Upper lobe of left lung (tissue), 4 donors: ENCODE measurements around the gene SEZ6L2.

Source experiments
- CTCF ChIP-seq, 6 experiments: fragments of 450-650 bp in 4 of 6; fragments of 200-600 bp in 2 of 6; sonication (generic) in 2 of 6; IDR thresholded peaks; one replicate each; pipeline ENCODE4 v1.5.1; 2016 to 2019; ENCODE audit warnings: antibody characterized with exemption in 6 of 6
- POLR2A ChIP-seq, 4 donors: fragments of 450-650 bp; IDR thresholded peaks; one replicate each; pipeline ENCODE4 v1.5.1; 2016 to 2017; ENCODE audit warnings: antibody characterized with exemption in 4 of 4, mild to moderate bottlenecking in 2 of 4

- TF ChIP-seq CTCF (IDR thresholded peaks at IDR 0.05) (no peak), POLR2A (IDR thresholded peaks at IDR 0.05) (no peak)
These were observed 46.7 kb downstream of the SEZ6L2 start for GRCh38 chr16:29852654-29853053.
